ENCODE results near the gene LY86. TPM values are rescaled to one million over a fixed set of nuclear protein-coding genes. Genes with fewer than 3 reads are reported as not detected.

Gene LY86
- total and polyA plus RNA-seq, 2 donors (not counting 1 experiment from before 2014, with no cell fraction given) = 68.7 to 90.2 TPM

GRCh38 chr6:6609450-6609849 lies 20.9 kb downstream of the LY86 start:
- Histone ChIP-seq H3K4me3 (ENCODE audit: control extremely low read depth in 1 of 5, extremely low read depth in 1 of 5, insufficient read depth in 1 of 5, low read depth in 2 of 5, low read length in 4 of 5) (peak overlapping the region in 1 of 5 experiments; percentile 13), H3K27me3 (replicated peaks in 1 of 4; ENCODE audit: control extremely low read depth in 1 of 4, control insufficient read depth in 3 of 4, insufficient read depth in 4 of 4, low read length in 3 of 4) (no peaks in the 10 kb centered on the region), H3K4me1 (ENCODE audit: control insufficient read depth in 2 of 2, insufficient read depth in 2 of 2, low read length in 2 of 2) (peaks cover 49 to 51% of the 10 kb centered on the region in 2 donors), H3K79me2 (ENCODE audit: control insufficient read depth, insufficient read depth, low read length) (peaks cover 72% of the 10 kb centered on the region), H3K36me3 (replicated peaks in 1 of 2; ENCODE audit: control extremely low read depth in 1 of 2, control insufficient read depth in 1 of 2, extremely low read depth in 1 of 2, insufficient read depth in 2 of 2, low read length in 1 of 2) (peaks cover 0 to 25% of the 10 kb centered on the region in 2 experiments), H3K4me2 (replicated peaks; ENCODE audit: low read depth, low read length, poor library complexity, severe bottlenecking) (peak overlapping the region; percentile 75), H3K27ac (ENCODE audit: low read length in 2 of 2) (peak overlapping the region; percentile 77 to 91), H4K20me1 (ENCODE audit: control insufficient read depth, insufficient read depth, low read length, poor library complexity, severe bottlenecking) (no peaks in the 10 kb centered on the region), H3K9me3 (ENCODE audit: control extremely low read depth in 1 of 3, control insufficient read depth in 2 of 3, insufficient read depth in 1 of 3, low read length in 2 of 3) (peaks cover 2 to 27% (median 6%) of the 10 kb centered on the region in 3 donors), H2AFZ (ENCODE audit: insufficient read depth, low read depth, low read length, poor library complexity, severe bottlenecking) (no peak overlapping the region), H3K9ac (ENCODE audit: low read length) (peak overlapping the region; percentile 19)
- intact Hi-C loops (cut with micrococcal nuclease) = no loop called here
- no peak for TF ChIP-seq CTCF (IDR thresholded peaks at IDR 0.05)
- DNase-seq (no peak), ATAC-seq (ENCODE audit: low read depth) (no peak)
- WGBS (ENCODE audit: insufficient coverage) = 100% methylated on average over 1 of the region's 2 CpGs
- H3K4me1 Mint-ChIP-seq = peaks cover 79% of the 10 kb centered on the region
- POLR2A ChIA-PET = interaction anchor here (0.6 to 3.8 kb wide), 3 partner anchors 21 to 587 kb away, joined by 3 to 27 read pairs (median 4); partner anchors contain the start of gene LY86
- CTCF ChIA-PET = interaction anchor here (1.2 to 1.5 kb wide), 3 partner anchors 11 to 23 kb away, joined by 4 to 10 read pairs (median 10); partner anchors contain the start of gene LY86
- no peaks in the 10 kb centered on the region for H3K9me3 Mint-ChIP-seq (ENCODE audit: insufficient read depth)
- peak overlapping the region; percentile 86 for H3K27ac Mint-ChIP-seq
- no peak overlapping the region for H3K4me3 Mint-ChIP-seq
- H3K27me3 Mint-ChIP-seq = no peaks in the 10 kb centered on the region

GRCh38 chr6:6610031-6610591 lies 21.6 kb downstream of the LY86 start:
- intact Hi-C loops (cut with micrococcal nuclease) = loop anchor here (1.0 to 5.0 kb wide), 3 partner anchors 18 to 442 kb away; no protein-coding TSS in a partner anchor

More at GRCh38 chr6:6610031-6610591, 21.6 kb downstream of the LY86 start:
- peak overlapping the region; percentile 41 for H2AFZ ChIP-seq (ENCODE audit: insufficient read depth, low read depth, low read length, poor library complexity, severe bottlenecking)
- WGBS (ENCODE audit: insufficient coverage) = 24% methylated on average over 7 of the region's 10 CpGs
- no peaks in the 10 kb centered on the region for H3K9me3 Mint-ChIP-seq (ENCODE audit: insufficient read depth)
- no peaks in the 10 kb centered on the region for H4K20me1 ChIP-seq (ENCODE audit: control insufficient read depth, insufficient read depth, low read length, poor library complexity, severe bottlenecking)
- peak; percentile 84 for DNase-seq
- H3K9me3 ChIP-seq (ENCODE audit: control extremely low read depth in 1 of 3, control insufficient read depth in 2 of 3, insufficient read depth in 1 of 3, low read length in 2 of 3) = peaks cover 0 to 27% (median 2%) of the 10 kb centered on the region in 3 donors
- peaks cover 80% of the 10 kb centered on the region for H3K4me1 Mint-ChIP-seq
- peak overlapping the region; percentile 75 for H3K4me2 ChIP-seq (replicated peaks; ENCODE audit: low read depth, low read length, poor library complexity, severe bottlenecking)
- H3K27ac ChIP-seq (ENCODE audit: low read length in 2 of 2) = peak overlapping the region; percentile 77 to 91
- peaks cover 72% of the 10 kb centered on the region for H3K79me2 ChIP-seq (ENCODE audit: control insufficient read depth, insufficient read depth, low read length)
- peak; percentile 95 for ATAC-seq (ENCODE audit: low read depth)
- TF ChIP-seq EZH2 (IDR thresholded peaks at IDR 0.05; ENCODE audit: borderline replicate concordance, insufficient read depth, low read depth, low read length, poor library complexity, severe bottlenecking) (no peak), CTCF (IDR thresholded peaks at IDR 0.05) (no peak)
- no peaks in the 10 kb centered on the region for H3K27me3 Mint-ChIP-seq
- peak overlapping the region; percentile 28 for H3K9ac ChIP-seq (ENCODE audit: low read length)
- CTCF ChIA-PET = interaction anchor here (0.5 to 1.5 kb wide), 14 partner anchors 9 to 985 kb away, joined by 3 to 10 read pairs (median 3); partner anchors contain the start of gene LY86
- peak overlapping the region; percentile 95 for H3K27ac Mint-ChIP-seq
- H3K4me1 ChIP-seq (ENCODE audit: control insufficient read depth in 2 of 2, insufficient read depth in 2 of 2, low read length in 2 of 2) = peaks cover 52 to 57% of the 10 kb centered on the region in 2 donors
- POLR2A ChIA-PET = interaction anchor here (0.5 to 3.8 kb wide), 5 partner anchors 9 to 586 kb away, joined by 3 to 27 read pairs (median 6); partner anchors contain the start of gene LY86
- H3K4me3 ChIP-seq (ENCODE audit: control extremely low read depth in 1 of 5, extremely low read depth in 1 of 5, insufficient read depth in 1 of 5, low read depth in 2 of 5, low read length in 4 of 5) = peak overlapping the region in 3 of 5 experiments; percentile 1 to 20 (median 13)
- peak overlapping the region; percentile 76 for H3K4me3 Mint-ChIP-seq
- peaks cover 0 to 22% of the 10 kb centered on the region in 2 experiments for H3K36me3 ChIP-seq (replicated peaks in 1 of 2; ENCODE audit: control extremely low read depth in 1 of 2, control insufficient read depth in 1 of 2, extremely low read depth in 1 of 2, insufficient read depth in 2 of 2, low read length in 1 of 2)
- no peaks in the 10 kb centered on the region for H3K27me3 ChIP-seq (replicated peaks in 1 of 4; ENCODE audit: control extremely low read depth in 1 of 4, control insufficient read depth in 3 of 4, insufficient read depth in 4 of 4, low read length in 3 of 4)

All from B cell (primary cell).